ENCODE results near the gene PGLYRP3.

DNA sequence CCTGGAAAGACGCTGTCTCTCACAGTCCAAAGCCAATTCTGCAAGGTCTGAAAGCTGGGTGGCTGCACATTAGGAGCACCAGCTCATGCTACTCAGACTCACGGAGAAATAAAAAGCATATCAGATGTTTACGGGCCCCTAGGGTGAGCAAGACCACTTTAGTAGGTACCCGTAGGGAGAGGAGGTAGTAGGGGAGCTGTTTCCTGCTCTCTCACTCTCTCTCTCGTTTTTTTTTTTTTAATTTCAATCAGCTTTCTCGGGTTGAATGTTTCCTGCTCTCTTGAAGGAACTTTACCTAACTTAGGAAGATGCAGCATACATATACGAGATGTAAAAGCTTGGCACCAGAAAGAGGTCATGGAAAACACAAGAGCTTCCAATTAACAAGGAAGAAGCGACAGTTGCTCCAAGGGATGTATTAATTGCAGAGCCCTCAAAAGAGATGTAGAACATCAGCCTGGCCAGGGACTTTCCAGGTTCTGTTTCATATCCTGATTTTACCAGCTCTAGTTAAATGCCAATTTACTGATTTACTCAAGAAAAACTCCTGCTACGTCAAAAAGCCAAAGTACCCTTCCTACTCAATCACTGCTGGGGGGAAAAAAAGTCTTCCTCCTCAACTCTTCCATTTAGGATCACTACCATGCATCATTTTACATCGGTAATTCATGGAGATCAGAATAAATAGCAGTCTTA, 50.1 kb downstream of the PGLYRP3 start:
- TF ChIP-seq, protein P1, sequence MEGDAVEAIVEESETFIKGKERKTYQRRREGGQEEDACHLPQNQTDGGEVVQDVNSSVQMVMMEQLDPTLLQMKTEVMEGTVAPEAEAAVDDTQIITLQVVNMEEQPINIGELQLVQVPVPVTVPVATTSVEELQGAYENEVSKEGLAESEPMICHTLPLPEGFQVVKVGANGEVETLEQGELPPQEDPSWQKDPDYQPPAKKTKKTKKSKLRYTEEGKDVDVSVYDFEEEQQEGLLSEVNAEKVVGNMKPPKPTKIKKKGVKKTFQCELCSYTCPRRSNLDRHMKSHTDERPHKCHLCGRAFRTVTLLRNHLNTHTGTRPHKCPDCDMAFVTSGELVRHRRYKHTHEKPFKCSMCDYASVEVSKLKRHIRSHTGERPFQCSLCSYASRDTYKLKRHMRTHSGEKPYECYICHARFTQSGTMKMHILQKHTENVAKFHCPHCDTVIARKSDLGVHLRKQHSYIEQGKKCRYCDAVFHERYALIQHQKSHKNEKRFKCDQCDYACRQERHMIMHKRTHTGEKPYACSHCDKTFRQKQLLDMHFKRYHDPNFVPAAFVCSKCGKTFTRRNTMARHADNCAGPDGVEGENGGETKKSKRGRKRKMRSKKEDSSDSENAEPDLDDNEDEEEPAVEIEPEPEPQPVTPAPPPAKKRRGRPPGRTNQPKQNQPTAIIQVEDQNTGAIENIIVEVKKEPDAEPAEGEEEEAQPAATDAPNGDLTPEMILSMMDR (IDR thresholded peaks at IDR 0.05): no peak
- TF ChIP-seq POLR2A (IDR thresholded peaks at IDR 0.05): no peak
- no peak for TF ChIP-seq POLR2AphosphoS5 (IDR thresholded peaks at IDR 0.05)

Measured in breast epithelium (tissue), 3 donors.